HG03064 (cell line): ENCODE results near the gene SCAMP5.

ENCODE experiments used
- ATAC-seq: cut with Tn5 transposase; IDR thresholded peaks from one replicate; pipeline ENCODE4 v1.9.1; 2021; ENCODE audit warnings: low read depth; ENCODE audit not compliant: unreplicated experiment

SCAMP5 gene

DNA sequence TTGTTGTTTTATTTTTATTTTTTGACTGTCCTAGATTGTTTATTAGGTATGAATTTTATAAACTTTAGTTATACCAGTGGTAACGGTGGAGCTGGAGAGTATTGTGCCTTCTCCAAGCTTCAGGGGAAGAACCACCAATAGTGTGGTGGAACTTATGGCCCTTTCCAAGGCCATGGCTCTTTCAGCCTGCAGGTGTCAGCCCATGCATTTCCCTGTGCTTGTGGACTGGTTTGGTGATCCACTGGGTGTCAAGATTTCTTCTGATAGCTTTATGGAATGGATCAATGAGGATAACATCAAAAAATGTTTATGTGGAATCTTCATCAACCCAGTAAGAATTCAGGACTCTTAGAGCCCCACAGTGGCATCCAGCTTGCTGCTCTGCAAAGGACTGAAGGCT is 19.2 kb upstream of the SCAMP5 start:
- no peak for ATAC-seq

DNA sequence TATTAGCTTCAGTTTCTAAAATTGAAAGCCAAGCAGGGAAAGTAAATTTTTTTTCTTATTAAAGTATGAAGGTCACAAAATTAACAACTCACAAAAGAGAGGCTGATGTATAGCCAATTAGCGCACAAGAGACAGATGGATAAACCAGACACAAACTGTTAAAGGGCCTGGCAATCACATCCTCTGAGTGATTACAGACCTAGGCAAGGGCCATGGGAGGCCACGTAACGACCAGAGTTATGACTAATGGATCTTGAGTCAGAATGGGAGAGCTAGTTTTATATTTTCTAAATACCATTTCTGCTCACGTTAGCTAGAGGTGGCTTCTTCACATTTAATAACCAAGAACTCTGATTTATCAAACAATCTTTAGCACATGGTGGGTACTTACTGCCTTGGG is 17.8 kb upstream of the SCAMP5 start:
- no peak for ATAC-seq

DNA sequence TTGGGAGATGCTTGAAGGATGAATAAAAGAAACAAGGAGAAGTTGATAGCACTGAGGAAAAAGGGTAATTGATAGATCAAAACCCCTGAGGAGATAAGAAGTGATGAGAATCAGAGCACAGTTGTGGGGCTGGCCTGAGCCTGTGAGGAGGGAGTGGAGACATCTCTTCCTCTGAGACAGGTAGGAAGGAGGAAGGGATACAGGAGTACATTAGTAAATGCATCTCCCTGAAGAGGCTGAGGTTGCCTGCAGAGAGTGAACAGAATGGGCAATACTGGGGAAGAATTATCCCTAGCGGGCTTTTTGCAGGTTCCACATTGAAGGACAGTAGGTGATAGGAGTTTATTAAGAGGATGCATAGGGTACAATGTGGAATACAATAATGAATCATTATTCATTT is 17.3 kb upstream of the SCAMP5 start:
- ATAC-seq: no peak

DNA sequence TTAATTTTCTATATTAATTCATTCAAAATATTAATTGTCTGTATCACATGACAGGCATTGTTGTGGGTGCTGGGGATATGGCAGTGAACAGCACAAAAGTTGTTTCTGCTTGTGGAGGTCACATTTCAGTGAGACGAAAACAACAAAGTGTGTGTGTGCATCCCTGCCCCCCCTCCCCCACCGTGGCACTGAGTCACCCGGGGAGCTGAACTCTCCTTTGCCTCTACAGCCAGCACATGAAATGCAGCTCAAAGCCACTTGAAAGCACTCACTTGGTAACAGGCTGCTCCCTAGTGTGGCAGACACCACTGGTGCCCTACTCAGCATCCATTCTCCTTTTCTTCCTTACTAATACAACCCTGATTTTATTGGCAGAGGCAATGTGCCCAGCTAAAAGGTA is 16.9 kb upstream of the SCAMP5 start:
- no peak for ATAC-seq

- no peak for ATAC-seq
Measured at GRCh38 chr15:74982183-74982582, 13.2 kb upstream of the SCAMP5 start.

GRCh38 chr15:74983725-74984231 is 11.6 kb upstream of the SCAMP5 start:
- ATAC-seq: no peak

DNA sequence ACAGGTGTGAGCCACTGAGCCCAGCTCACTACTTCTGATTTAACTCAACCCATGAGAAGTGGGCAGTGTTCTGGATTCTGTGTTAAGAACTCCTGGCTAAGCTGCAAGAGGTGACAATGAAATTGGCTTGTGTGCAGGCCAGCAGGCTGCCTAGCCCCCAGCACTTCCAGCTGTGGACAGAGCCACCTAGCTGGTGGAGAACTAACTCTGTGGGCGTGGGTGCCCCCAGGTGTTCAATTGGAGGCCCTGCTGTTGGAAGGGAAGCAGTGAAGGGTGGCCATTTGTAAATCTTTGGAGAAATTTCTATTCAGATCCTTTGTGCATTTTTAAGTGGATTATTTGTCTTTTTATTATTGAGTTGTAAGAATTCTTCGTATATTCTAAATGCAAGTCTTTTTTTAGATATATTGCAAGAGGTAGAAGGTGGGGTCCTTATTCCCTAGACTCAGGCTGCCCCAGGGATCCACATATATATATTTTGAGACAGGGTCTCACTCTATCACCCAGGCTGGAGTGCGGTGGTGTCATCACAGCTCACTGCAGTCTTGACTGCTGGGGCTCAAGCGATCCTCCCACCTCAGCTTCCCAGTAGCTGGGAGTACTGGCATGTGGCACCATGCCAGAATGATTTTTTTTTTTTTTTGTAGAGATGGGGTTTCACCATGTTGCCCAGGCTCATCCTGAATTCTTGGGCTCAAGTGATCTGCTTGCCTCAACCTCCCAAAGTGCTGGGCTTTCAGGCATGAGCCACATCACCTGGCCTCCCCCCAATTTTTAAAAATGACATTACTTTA is 7.2 kb upstream of the SCAMP5 start:
- no peak for ATAC-seq

DNA sequence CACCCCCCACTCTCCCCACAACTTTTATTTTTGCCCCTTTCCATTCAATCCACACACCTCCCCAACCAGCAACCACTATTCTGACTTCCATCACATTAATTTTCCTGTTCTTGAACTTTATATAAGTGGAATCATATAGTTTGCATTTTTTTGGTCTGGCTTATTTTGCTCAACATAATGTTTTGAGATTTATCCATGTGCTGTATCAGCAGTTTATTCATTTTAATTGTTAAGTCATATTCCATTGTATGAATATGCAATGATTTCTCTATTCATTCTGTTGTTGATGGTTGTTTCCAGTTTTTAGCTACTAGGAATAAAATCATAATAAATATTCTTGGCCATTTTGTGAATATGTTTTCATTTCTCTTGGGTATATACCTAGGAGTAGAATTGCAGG is 5.8 kb upstream of the SCAMP5 start:
- ATAC-seq: no peak

DNA sequence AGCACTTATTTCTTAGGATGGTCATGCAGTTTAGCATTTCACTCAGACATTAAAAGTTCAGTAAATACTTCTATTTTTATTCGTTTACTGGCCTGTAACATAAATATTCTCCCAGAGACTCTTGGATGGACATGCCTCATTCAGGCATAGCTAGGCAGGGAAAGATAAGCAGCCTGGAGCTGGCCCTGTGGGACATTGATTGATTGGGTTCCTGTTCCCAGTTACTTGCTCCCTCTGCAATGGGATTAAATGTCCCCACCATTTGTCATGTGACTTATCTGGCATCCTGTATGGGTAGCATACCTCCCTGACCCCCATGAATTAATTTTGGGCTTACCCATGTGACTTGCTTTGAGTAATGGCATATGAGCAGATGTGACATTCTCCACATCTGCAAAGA is 2.7 kb upstream of the SCAMP5 start:
- ATAC-seq: no peak

DNA sequence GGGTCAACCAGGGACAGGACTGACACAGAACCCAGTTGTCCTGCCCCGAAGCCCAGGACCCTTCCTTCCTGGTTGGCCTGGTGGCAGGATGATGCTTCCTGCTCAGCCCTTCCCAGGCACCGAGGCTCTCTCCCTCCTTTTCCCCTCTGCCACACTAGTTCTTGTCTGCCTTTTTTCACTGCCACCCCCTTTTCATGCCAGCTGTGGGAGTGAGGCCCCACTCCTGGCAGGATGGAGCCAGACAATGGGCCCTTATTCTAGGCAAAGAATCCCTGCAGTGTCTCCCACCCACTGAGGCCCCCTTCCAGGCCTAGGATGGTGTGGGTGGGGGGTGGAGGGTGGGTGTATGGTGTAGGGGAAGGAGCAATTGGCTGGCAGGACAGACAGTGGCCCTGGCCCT is 1.1 kb upstream of the SCAMP5 start:
- no peak for ATAC-seq

DNA sequence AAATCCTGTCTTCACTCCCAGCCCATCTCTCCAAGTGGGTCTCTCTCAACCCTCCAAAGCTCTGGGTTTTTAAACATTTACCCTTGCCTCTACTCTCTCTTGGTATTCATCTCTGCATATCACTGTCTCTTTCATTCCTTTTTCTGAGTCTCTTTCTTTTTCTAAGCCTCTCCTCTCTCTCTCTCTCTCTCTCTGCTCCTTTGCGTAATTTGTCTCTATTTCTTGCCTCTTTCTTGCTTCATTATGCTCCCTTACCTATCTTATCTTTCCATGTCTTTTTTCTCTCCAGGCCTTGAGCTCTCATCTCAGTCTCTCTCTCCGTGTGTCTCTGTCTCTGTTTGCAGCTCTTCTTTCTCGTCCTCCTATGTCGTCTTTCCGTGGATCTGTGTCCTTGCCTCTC is 678 bp upstream of the SCAMP5 start:
- no peak for ATAC-seq

- ATAC-seq: no peak
Measured at GRCh38 chr15:74995779-74996765, 709 bp downstream of the SCAMP5 start.

DNA sequence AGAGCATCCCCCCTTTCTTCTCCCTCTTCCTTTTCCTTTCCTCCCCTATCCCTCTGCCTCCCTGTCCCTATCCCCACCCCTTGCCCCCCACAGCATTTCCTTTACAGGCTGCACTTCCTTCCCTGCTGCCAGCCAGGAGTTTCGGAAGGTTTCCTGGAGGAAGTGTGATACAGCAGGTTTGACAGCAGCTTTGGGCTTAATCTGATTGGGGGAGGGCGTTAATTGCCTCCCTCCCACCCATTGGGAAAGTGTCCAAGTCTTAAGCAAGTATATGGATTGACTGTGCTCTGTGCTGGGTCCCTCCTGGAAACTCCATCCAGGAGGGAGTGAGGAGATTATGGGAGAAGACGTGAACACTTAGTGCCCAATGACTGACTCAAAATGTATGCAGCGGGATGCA is 1.8 kb downstream of the SCAMP5 start:
- no peak for ATAC-seq

GRCh38 chr15:74997543-74997942 is 2.2 kb downstream of the SCAMP5 start:
- no peak for ATAC-seq

DNA sequence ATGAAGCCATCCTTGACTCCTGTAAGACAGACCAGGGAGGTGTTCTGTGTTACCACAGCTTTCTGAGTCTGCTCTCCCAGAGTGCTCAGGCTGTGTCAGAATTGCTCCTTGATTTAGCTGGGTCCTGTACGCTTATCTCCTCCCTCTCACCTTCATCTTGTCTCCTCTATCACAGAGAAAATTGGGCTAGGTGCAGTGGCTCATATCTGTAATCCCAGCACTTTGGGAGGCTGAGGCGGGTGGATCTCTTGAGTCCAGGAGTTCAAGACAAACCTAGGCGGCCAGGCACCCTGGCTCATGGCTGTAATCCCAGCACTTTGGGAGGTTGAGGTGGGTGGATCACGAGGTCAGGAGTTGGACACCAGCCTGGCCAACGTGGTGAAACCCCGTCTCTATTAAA is 5.9 kb downstream of the SCAMP5 start:
- no peak for ATAC-seq

- ATAC-seq: no peak
Measured at GRCh38 chr15:75002398-75002797, 7.0 kb downstream of the SCAMP5 start.

DNA sequence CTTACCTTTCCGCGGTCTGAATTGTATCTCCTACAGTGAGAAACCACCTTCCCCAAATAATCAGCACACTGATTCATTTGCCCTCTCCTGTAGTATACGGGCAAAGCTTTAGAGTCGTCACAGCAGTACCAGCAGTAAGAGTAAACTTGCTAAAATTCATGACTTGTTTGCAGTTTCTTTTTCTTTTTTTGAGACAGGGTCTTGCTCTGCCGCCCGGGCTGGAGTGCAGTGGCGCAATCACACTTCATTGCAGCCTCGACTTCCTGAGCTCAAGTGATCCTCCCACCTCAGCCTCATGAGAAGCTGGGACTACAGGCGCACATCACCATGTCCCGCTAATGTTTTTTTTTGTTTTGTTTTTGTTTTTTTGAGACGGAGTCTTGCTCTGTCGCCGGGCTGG is 11.9 kb downstream of the SCAMP5 start:
- ATAC-seq: no peak

- ATAC-seq: no peak
Measured at GRCh38 chr15:75008221-75008625, 12.9 kb downstream of the SCAMP5 start.

DNA sequence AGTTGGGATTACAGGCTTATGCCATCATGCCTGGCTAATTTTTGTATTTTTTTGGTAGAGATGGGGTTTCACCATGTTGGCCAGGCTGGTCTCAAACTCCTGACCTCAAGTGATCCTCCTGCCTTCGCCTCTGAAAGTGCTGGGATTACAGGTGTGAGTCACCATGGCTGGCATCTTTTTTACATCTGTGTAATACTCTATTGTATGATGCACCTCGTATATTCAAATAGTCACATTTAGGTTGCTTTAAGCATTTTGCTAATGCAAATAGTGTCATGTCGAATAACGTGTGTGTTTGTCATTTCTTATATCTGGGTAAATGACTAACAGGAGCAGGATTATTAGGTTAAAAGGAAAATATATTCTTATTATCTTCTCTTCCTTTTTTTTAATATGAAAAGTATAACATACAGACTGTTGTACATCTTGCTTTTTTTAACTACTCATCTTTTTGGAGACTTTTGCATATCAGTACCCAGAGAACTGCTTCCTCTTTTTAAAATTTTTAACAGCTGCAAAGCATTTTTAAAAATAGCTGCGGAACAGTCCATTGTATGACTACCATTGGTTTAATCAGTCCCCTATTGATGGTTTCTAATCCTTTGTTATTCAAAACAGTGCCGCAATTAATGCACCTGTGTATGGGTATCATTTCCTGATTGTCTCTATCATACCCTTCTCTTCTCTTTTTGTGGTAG is 13.4 kb downstream of the SCAMP5 start:
- peak; percentile 75 for ATAC-seq

- no peak for ATAC-seq
Measured at GRCh38 chr15:75016431-75016830, 21.1 kb downstream of the SCAMP5 start.

GRCh38 chr15:75019916-75020315 is 24.6 kb downstream of the SCAMP5 start:
- no peak for ATAC-seq
